Fibroblast of the aortic adventitia (primary cell): Measurements from ENCODE around the gene HCN2. TPM values are rescaled to one million over a fixed set of nuclear protein-coding genes. Genes with fewer than 3 reads are reported as not detected.

Experiments used
- DNase-seq: peaks from one replicate; pipeline ENCODE4 v3.0.0-alpha.2; 2010; ENCODE audit warnings: low read depth
- H3K4me3 ChIP-seq: 2 replicates; pipeline ENCODE4 v1.5.1; 2011; ENCODE audit warnings: low read depth, mild to moderate bottlenecking, control low read depth, low read length, moderate library complexity
- CTCF ChIP-seq: IDR thresholded peaks from 2 replicates; pipeline ENCODE4 v1.5.1; 2011; ENCODE audit warnings: mild to moderate bottlenecking, low read length, control low read depth, inconsistent platforms; ENCODE audit not compliant: insufficient read depth
- total RNA-seq: library from RNA; depleted of rRNA; stranded (reverse); fragments of >200 nt; gene quantifications from 2 replicates; pipeline ENCODE4 v1.2.3, GENCODE V29; 2012; ENCODE audit warnings: low replicate concordance

The HCN2 gene
- total RNA-seq, 1 donor, result 0.63 TPM

DNA sequence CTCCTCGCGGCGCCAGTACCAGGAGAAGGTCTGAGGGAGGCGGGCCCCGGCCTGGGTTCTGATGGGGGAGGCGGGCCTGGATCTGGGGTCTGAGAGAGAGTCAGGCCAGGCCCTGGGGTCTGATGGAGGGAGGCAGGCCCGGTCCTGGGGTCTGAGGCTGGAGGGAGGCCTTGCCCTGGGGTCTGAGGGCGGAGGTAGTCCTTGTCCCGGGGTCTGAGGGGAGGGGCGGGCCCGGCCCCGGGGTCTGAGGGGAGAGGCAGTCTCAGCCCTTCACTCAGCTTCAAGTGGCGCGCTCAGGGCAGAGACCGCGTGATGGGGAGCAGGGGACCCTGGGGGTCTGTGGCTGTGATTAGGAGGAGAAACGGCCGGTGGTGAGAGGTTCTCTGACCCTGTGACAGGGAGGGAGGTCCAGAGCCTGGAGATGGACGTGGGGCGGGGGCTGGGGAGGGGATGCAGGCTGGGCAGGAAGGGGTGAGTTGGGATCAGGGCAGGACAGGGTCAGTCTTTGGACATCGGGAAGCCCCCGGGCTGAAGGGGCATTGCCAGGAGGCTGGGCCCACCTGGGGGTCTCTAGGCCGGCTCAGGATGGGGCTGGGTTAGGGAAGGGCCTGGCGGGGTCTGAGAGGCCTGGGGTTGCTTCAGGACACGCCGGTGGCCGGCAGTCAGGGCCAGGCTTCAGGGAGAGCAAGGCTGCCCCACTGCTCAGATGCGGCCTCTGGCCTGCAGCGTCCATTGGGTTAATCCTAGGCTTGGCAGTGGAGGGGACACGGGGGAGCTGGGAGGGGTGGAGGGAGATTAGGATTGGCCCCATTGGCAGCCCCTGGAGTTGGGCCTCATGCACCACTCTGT, 18.7 kb downstream of the HCN2 start:
- H3K4me3 ChIP-seq, result no peak overlapping the region
- DNase-seq, result no peak
- TF ChIP-seq CTCF, result no peak

- no peak for TF ChIP-seq CTCF
- DNase-seq, result no peak
- no peak overlapping the region for H3K4me3 ChIP-seq
Observed at GRCh38 chr19:609004-609346, 19.3 kb downstream of the HCN2 start.

GRCh38 chr19:610071-610800, 20.6 kb downstream of the HCN2 start:
- H3K4me3 ChIP-seq, result no peak overlapping the region
- DNase-seq, result no peak
- no peak for TF ChIP-seq CTCF

- DNase-seq, result no peak
- TF ChIP-seq CTCF, result no peak
- H3K4me3 ChIP-seq, result no peak overlapping the region
Observed at GRCh38 chr19:610801-611480, 21.3 kb downstream of the HCN2 start.

- TF ChIP-seq CTCF, result no peak
- peak; percentile 57 for DNase-seq
- no peak overlapping the region for H3K4me3 ChIP-seq
Observed at GRCh38 chr19:611481-611868, 21.8 kb downstream of the HCN2 start.

- no peak for DNase-seq
- TF ChIP-seq CTCF, result no peak
Observed at GRCh38 chr19:612941-613340, 23.3 kb downstream of the HCN2 start.

More at GRCh38 chr19:612941-613340, 23.3 kb downstream of the HCN2 start:
- H3K4me3 ChIP-seq, result no peak overlapping the region
